Measurements from ENCODE around the gene ACSM2B. TPM values are rescaled to one million over a fixed set of nuclear protein-coding genes. Genes with fewer than 3 reads are reported as not detected.
"Not testable (repeated sequence)": the region's sequence is repeated elsewhere in the genome, so short reads cannot be mapped to it uniquely, and the experiment has no call there.

Gene ACSM2B
- total RNA-seq, 2 donors from 2014 or later: not detected

GRCh38 chr16:20538687-20539086, 37.5 kb downstream of the ACSM2B start:
- no peak for DNase-seq (ENCODE audit: low spot score)
- no peak for TF ChIP-seq POLR2A (IDR thresholded peaks at IDR 0.05)
- no peak for TF ChIP-seq POLR2AphosphoS5 (IDR thresholded peaks at IDR 0.05)
- TF ChIP-seq CTCF (IDR thresholded peaks at IDR 0.05): no peak
- intact Hi-C loops (cut with DNase I): no loop called here
- Histone ChIP-seq H3K4me3 (no peak overlapping the region), H3K36me3 (no peaks in the 10 kb centered on the region), H3K27ac (no peak overlapping the region), H3K9me3 (no peaks in the 10 kb centered on the region), H3K27me3 (replicated peaks; ENCODE audit: insufficient read depth) (no peaks in the 10 kb centered on the region), H3K4me1 (replicated peaks) (no peaks in the 10 kb centered on the region)
- 85% methylated on average over 5 of the region's 5 CpGs for WGBS

GRCh38 chr16:20538181-20538580, 38.0 kb downstream of the ACSM2B start:
- 81% methylated on average over 1 of the region's 1 CpG for WGBS
- H3K36me3 ChIP-seq: no peaks in the 10 kb centered on the region
- intact Hi-C loops (cut with DNase I): no loop called here
- H3K27ac ChIP-seq: no peak overlapping the region
- H3K4me3 ChIP-seq: no peak overlapping the region
- H3K4me1 ChIP-seq (replicated peaks): no peaks in the 10 kb centered on the region
- no peaks in the 10 kb centered on the region for H3K9me3 ChIP-seq
- H3K27me3 ChIP-seq (replicated peaks; ENCODE audit: insufficient read depth): no peaks in the 10 kb centered on the region
- no peak for DNase-seq (ENCODE audit: low spot score)
- no peak for TF ChIP-seq POLR2AphosphoS5 (IDR thresholded peaks at IDR 0.05)
- no peak for TF ChIP-seq POLR2A (IDR thresholded peaks at IDR 0.05)
- TF ChIP-seq CTCF (IDR thresholded peaks at IDR 0.05): no peak

GRCh38 chr16:20536669-20537068, 39.5 kb downstream of the ACSM2B start:
- 86% methylated on average over 1 of the region's 1 CpG for WGBS
- H3K9me3 ChIP-seq; intact Hi-C loops (cut with DNase I); H3K36me3 ChIP-seq; DNase-seq (ENCODE audit: low spot score); H3K27me3 ChIP-seq (replicated peaks; ENCODE audit: insufficient read depth); H3K27ac ChIP-seq; H3K4me3 ChIP-seq; H3K4me1 ChIP-seq (replicated peaks): not testable (repeated sequence)

- DNase-seq (ENCODE audit: low spot score); H3K27me3 ChIP-seq (replicated peaks; ENCODE audit: insufficient read depth); H3K36me3 ChIP-seq; H3K27ac ChIP-seq; intact Hi-C loops (cut with DNase I); H3K9me3 ChIP-seq; H3K4me3 ChIP-seq; H3K4me1 ChIP-seq (replicated peaks): not testable (repeated sequence)
- no CpG with 5 or more reads among the region's 3 CpGs for WGBS
Observed at GRCh38 chr16:20532284-20532792, 43.8 kb downstream of the ACSM2B start.

GRCh38 chr16:20531795-20532194, 44.4 kb downstream of the ACSM2B start:
- H3K9me3 ChIP-seq; H3K4me3 ChIP-seq; intact Hi-C loops (cut with DNase I); DNase-seq (ENCODE audit: low spot score); H3K27ac ChIP-seq; H3K27me3 ChIP-seq (replicated peaks; ENCODE audit: insufficient read depth); H3K36me3 ChIP-seq; H3K4me1 ChIP-seq (replicated peaks): not testable (repeated sequence)
- no CpG with 5 or more reads among the region's 13 CpGs for WGBS

GRCh38 chr16:20520103-20520502, 56.1 kb downstream of the ACSM2B start:
- H3K4me3 ChIP-seq: no peak overlapping the region
- no peaks in the 10 kb centered on the region for H3K9me3 ChIP-seq
- H3K36me3 ChIP-seq: no peaks in the 10 kb centered on the region
- TF ChIP-seq CTCF (IDR thresholded peaks at IDR 0.05) (no peak), POLR2AphosphoS5 (IDR thresholded peaks at IDR 0.05) (no peak), POLR2A (IDR thresholded peaks at IDR 0.05) (no peak)
- H3K27me3 ChIP-seq (replicated peaks; ENCODE audit: insufficient read depth): no peaks in the 10 kb centered on the region
- DNase-seq (ENCODE audit: low spot score): no peak
- H3K27ac ChIP-seq: no peak overlapping the region
- H3K4me1 ChIP-seq (replicated peaks): no peaks in the 10 kb centered on the region
- 68% methylated on average over 1 of the region's 1 CpG for WGBS
- intact Hi-C loops (cut with DNase I): no loop called here
